Natural killer cell (primary cell): Measurements from ENCODE around the gene TMEM107. TPM values are rescaled to one million over a fixed set of nuclear protein-coding genes. Genes with fewer than 3 reads are reported as not detected.

Experiments used
- ATAC-seq, 3 donors: fragments of 150-1000 bp in 2 of 3; fragments of 200-7000 bp in 1 of 3; cut with Tn5 transposase; 1 replicate in 1 of 3; 2 replicates in 2 of 3; pipeline ENCODE4 v1.10.0; 2021; ENCODE audit warnings: mild to moderate bottlenecking in 2 of 3, moderate library complexity in 2 of 3
- DNase-seq, 2 donors: peaks; one replicate each; pipeline versions ENCODE4 v3.0.0 to v3.0.0-alpha.2; 2013 to 2021; ENCODE audit warnings: mixed read lengths in 1 of 2
- H3K27ac ChIP-seq: one replicate; pipeline ENCODE4 v1.5.1; 2013; ENCODE audit warnings: mild to moderate bottlenecking, low read length
- H3K27me3 ChIP-seq: one replicate; pipeline ENCODE4 v1.6.1; 2013; ENCODE audit warnings: low read length; ENCODE audit not compliant: control insufficient read depth, insufficient read depth
- H3K36me3 ChIP-seq: one replicate; pipeline ENCODE4 v1.6.1; 2013; ENCODE audit warnings: low read length; ENCODE audit not compliant: control insufficient read depth, insufficient read depth
- H3K4me1 ChIP-seq: one replicate; pipeline ENCODE4 v1.6.1; 2013; ENCODE audit warnings: low read length; ENCODE audit not compliant: control insufficient read depth, insufficient read depth
- H3K4me3 ChIP-seq: one replicate; pipeline ENCODE4 v1.5.1; 2013; ENCODE audit warnings: low read length
- H3K9me3 ChIP-seq: one replicate; pipeline ENCODE4 v1.6.1; 2013; ENCODE audit warnings: low read length; ENCODE audit not compliant: control insufficient read depth, insufficient read depth
- H3K27ac Mint-ChIP-seq, 2 donors: one replicate each; pipeline ENCODE4 v1.8.0; 2022; ENCODE audit warnings: mild to moderate bottlenecking in 2 of 2, mixed read lengths in 2 of 2, moderate library complexity in 1 of 2
- H3K27me3 Mint-ChIP-seq, 2 donors: one replicate each; pipeline ENCODE4 v1.8.0; 2022; ENCODE audit warnings: low read depth in 2 of 2, mixed read lengths in 2 of 2
- H3K36me3 Mint-ChIP-seq: one replicate; pipeline ENCODE4 v1.8.0; 2022; ENCODE audit warnings: mixed read lengths
- H3K4me1 Mint-ChIP-seq, 2 donors: one replicate each; pipeline ENCODE4 v1.8.0; 2022; ENCODE audit warnings: mixed read lengths in 2 of 2
- H3K4me3 Mint-ChIP-seq: one replicate; pipeline ENCODE4 v1.8.0; 2022; ENCODE audit warnings: mild to moderate bottlenecking, moderate library complexity, mixed read lengths
- H3K9me3 Mint-ChIP-seq, 2 donors: one replicate each; pipeline ENCODE4 v1.8.0; 2022; ENCODE audit warnings: mixed read lengths in 2 of 2
- CTCF ChIP-seq: fragments of 200-600 bp; IDR thresholded peaks from one replicate; pipeline ENCODE4 v1.8.0; 2022; ENCODE audit warnings: antibody characterized with exemption
- WGBS: methylation state at CpG from one replicate; pipeline ENCODE4 v1.1.7; 2013; ENCODE audit warnings: missing lambda C conversion rate; ENCODE audit not compliant: insufficient coverage; 5-methylcytosine and 5-hydroxymethylcytosine counted together
- intact Hi-C: fragments of 100-400 bp; cut with micrococcal nuclease; formaldehyde crosslinking; loops from one replicate; pipeline ENCODE4 v1.14.2; 2022
- total RNA-seq, 4 donors: library from RNA; stranded (reverse); fragments of 120-200 nt in 1 of 4; gene quantifications; one replicate each; pipeline versions ENCODE4 v1.2.3 to v1.2.4, GENCODE V29; 2013 to 2022

Gene TMEM107
- total RNA-seq, 3 donors from 2014 or later (not counting 1 experiment from before 2014, with no cell fraction given), result 48.9 to 101 (median 96.1) TPM

- ATAC-seq (no peak), DNase-seq (no peak)
- H3K27ac ChIP-seq, result no peak overlapping the region
- peaks cover 16% of the 10 kb centered on the region in 2 donors for H3K27me3 Mint-ChIP-seq
- H3K4me3 Mint-ChIP-seq, result no peak overlapping the region
- H3K27ac Mint-ChIP-seq, result no peak overlapping the region
- 86% methylated on average over 3 of the region's 3 CpGs for WGBS
- no peaks in the 10 kb centered on the region for H3K36me3 Mint-ChIP-seq
- intact Hi-C loops, result no loop called here
- H3K4me1 ChIP-seq, result peaks cover 4% of the 10 kb centered on the region
- no peak for TF ChIP-seq CTCF
- no peaks in the 10 kb centered on the region for H3K9me3 Mint-ChIP-seq
- no peaks in the 10 kb centered on the region for H3K36me3 ChIP-seq
- H3K4me3 ChIP-seq, result no peak overlapping the region
- peaks cover 5% of the 10 kb centered on the region in 2 donors for H3K4me1 Mint-ChIP-seq
- H3K9me3 ChIP-seq, result no peaks in the 10 kb centered on the region
- no peaks in the 10 kb centered on the region for H3K27me3 ChIP-seq
Observed at GRCh38 chr17:8131844-8132441, 44.2 kb downstream of the TMEM107 start.

GRCh38 chr17:8128125-8128784 lies 47.9 kb downstream of the TMEM107 start:
- Histone ChIP-seq H3K36me3 (no peaks in the 10 kb centered on the region), H3K27me3 (peaks cover 21% of the 10 kb centered on the region), H3K27ac (no peak overlapping the region), H3K4me1 (peaks cover 40% of the 10 kb centered on the region), H3K9me3 (no peaks in the 10 kb centered on the region), H3K4me3 (no peak overlapping the region)
- H3K4me3 Mint-ChIP-seq, result no peak overlapping the region
- no peak overlapping the region for H3K27ac Mint-ChIP-seq
- intact Hi-C loops, result no loop called here
- 89% methylated on average over 13 of the region's 14 CpGs for WGBS
- no peaks in the 10 kb centered on the region for H3K36me3 Mint-ChIP-seq
- peaks cover 0 to 2% of the 10 kb centered on the region in 2 donors for H3K9me3 Mint-ChIP-seq
- TF ChIP-seq CTCF, result no peak
- peaks cover 37 to 47% of the 10 kb centered on the region in 2 donors for H3K27me3 Mint-ChIP-seq
- peaks cover 40 to 42% of the 10 kb centered on the region in 2 donors for H3K4me1 Mint-ChIP-seq
- DNase-seq (no peak), ATAC-seq (no peak)

- no peak for TF ChIP-seq CTCF
- WGBS, result under 1% methylated on average over 45 of the region's 45 CpGs
- Mint-ChIP-seq H3K27ac (peak overlapping the region; percentile 95 to 98), H3K9me3 (peaks cover 0 to 2% of the 10 kb centered on the region in 2 donors), H3K27me3 (peaks cover 42 to 52% of the 10 kb centered on the region in 2 donors), H3K36me3 (no peaks in the 10 kb centered on the region), H3K4me3 (peak overlapping the region; percentile 96), H3K4me1 (peaks cover 50 to 53% of the 10 kb centered on the region in 2 donors)
- Histone ChIP-seq H3K36me3 (no peaks in the 10 kb centered on the region), H3K4me3 (peak overlapping the region; percentile 57), H3K27me3 (peaks cover 33% of the 10 kb centered on the region), H3K9me3 (no peaks in the 10 kb centered on the region), H3K27ac (peak overlapping the region; percentile 21), H3K4me1 (peaks cover 54% of the 10 kb centered on the region)
- DNase-seq (peak in 1 of 2 donors; percentile 71), ATAC-seq (peak; percentile 34 to 50 (median 46))
- intact Hi-C loops, result no loop called here
Observed at GRCh38 chr17:8126491-8127066, 49.6 kb downstream of the TMEM107 start.
